Liver (tissue), 9 donors: Measurements from ENCODE around the gene CDH15. TPM values are rescaled to one million over a fixed set of nuclear protein-coding genes. Genes with fewer than 3 reads are reported as not detected.

Source experiments
- DNase-seq: peaks from one replicate; pipeline ENCODE4 v3.0.0-alpha.2; 2017; ENCODE audit warnings: low spot score
- H3K27ac ChIP-seq, 2 donors: one replicate each; pipeline ENCODE4 v1.7.0; 2013; ENCODE audit warnings: inconsistent platforms in 2 of 2, low read length in 2 of 2, control low read depth in 1 of 2, low read depth in 1 of 2, mild to moderate bottlenecking in 1 of 2
- H3K27me3 ChIP-seq, 4 donors: one replicate each; pipeline versions ENCODE4 v1.6.1 to v1.7.0; 2013; ENCODE audit warnings: low read length in 3 of 4, inconsistent platforms in 1 of 4, mild to moderate bottlenecking in 1 of 4, moderate library complexity in 1 of 4; ENCODE audit not compliant: control insufficient read depth in 4 of 4, insufficient read depth in 4 of 4
- H3K36me3 ChIP-seq, 4 donors: one replicate each; pipeline versions ENCODE4 v1.6.1 to v1.7.0; 2013; ENCODE audit warnings: low read length in 3 of 4, mild to moderate bottlenecking in 3 of 4, low read depth in 1 of 4, moderate library complexity in 1 of 4; ENCODE audit not compliant: control insufficient read depth in 4 of 4, insufficient read depth in 3 of 4
- H3K4me1 ChIP-seq, 4 donors: one replicate each; pipeline versions ENCODE4 v1.6.1 to v1.7.0; 2013; ENCODE audit warnings: low read length in 3 of 4, mild to moderate bottlenecking in 3 of 4, moderate library complexity in 1 of 4; ENCODE audit not compliant: control insufficient read depth in 4 of 4, insufficient read depth in 4 of 4
- H3K4me3 ChIP-seq, 3 donors: one replicate each; pipeline versions ENCODE4 v1.6.1 to v1.7.0; 2013; ENCODE audit warnings: low read length in 3 of 3, control low read depth in 1 of 3, low read depth in 1 of 3, mild to moderate bottlenecking in 1 of 3
- H3K9ac ChIP-seq, 2 donors: one replicate each; pipeline ENCODE4 v1.7.0; 2013; ENCODE audit warnings: low read length in 2 of 2, mild to moderate bottlenecking in 2 of 2, moderate library complexity in 2 of 2, control low read depth in 1 of 2, low read depth in 1 of 2
- H3K9me3 ChIP-seq, 4 donors: one replicate each; pipeline versions ENCODE4 v1.6.1 to v1.7.0; 2013; ENCODE audit warnings: low read length in 3 of 4; ENCODE audit not compliant: control insufficient read depth in 4 of 4
- CTCF ChIP-seq: fragments of 150-350 bp; IDR thresholded peaks from 2 replicates; pipeline ENCODE4 v1.5.1; 2017; ENCODE audit warnings: improper control_type of control experiment, low read depth, low read length; ENCODE audit not compliant: missing input control
- EGR1 ChIP-seq, 2 donors: IDR thresholded peaks; 2 replicates each; pipeline ENCODE4 v1.6.1; 2016 to 2018; ENCODE audit warnings: antibody characterized with exemption in 2 of 2, low read depth in 2 of 2
- FOXA1 ChIP-seq: IDR thresholded peaks from 2 replicates; pipeline ENCODE4 v1.6.1; 2016; ENCODE audit warnings: antibody characterized with exemption
- FOXA2 ChIP-seq: IDR thresholded peaks from 2 replicates; pipeline ENCODE4 v1.6.1; 2016; ENCODE audit warnings: antibody characterized with exemption
- GABPA ChIP-seq, 2 donors: IDR thresholded peaks in 1 of 2; conservative IDR thresholded peaks in 1 of 2; 2 replicates each; pipeline ENCODE4 v1.6.1; 2016; ENCODE audit warnings: antibody characterized with exemption in 2 of 2, mild to moderate bottlenecking in 1 of 2, moderate library complexity in 1 of 2
- HNF4A ChIP-seq, 2 donors: conservative IDR thresholded peaks; 2 replicates each; pipeline ENCODE4 v1.6.1; 2016; ENCODE audit warnings: antibody characterized with exemption in 2 of 2, mild to moderate bottlenecking in 2 of 2
- HNF4G ChIP-seq: IDR thresholded peaks from 2 replicates; pipeline ENCODE4 v1.6.1; 2016; ENCODE audit warnings: antibody characterized with exemption
- JUND ChIP-seq, 2 donors: IDR thresholded peaks; 2 replicates each; pipeline ENCODE4 v1.6.1; 2016; ENCODE audit warnings: antibody characterized with exemption in 2 of 2
- MAX ChIP-seq: IDR thresholded peaks from 2 replicates; pipeline ENCODE4 v1.6.1; 2016; ENCODE audit warnings: antibody characterized with exemption
- NR2F2 ChIP-seq: IDR thresholded peaks from 2 replicates; pipeline ENCODE4 v1.6.1; 2016; ENCODE audit warnings: antibody characterized with exemption
- RAD21 ChIP-seq, 2 donors: IDR thresholded peaks; 2 replicates each; pipeline ENCODE4 v1.6.1; 2016; ENCODE audit warnings: antibody characterized with exemption in 2 of 2, mild to moderate bottlenecking in 2 of 2
- REST ChIP-seq: IDR thresholded peaks from 2 replicates; pipeline ENCODE4 v1.6.1; 2016; ENCODE audit warnings: antibody characterized with exemption, mild to moderate bottlenecking
- RXRA ChIP-seq, 2 donors: IDR thresholded peaks; 2 replicates each; pipeline ENCODE4 v1.6.1; 2017 to 2018; ENCODE audit warnings: antibody characterized with exemption in 2 of 2, mild to moderate bottlenecking in 1 of 2
- SP1 ChIP-seq: IDR thresholded peaks from 2 replicates; pipeline ENCODE4 v1.6.1; 2018; ENCODE audit warnings: antibody characterized with exemption, mild to moderate bottlenecking
- TAF1 ChIP-seq: conservative IDR thresholded peaks from 2 replicates; pipeline ENCODE4 v1.6.1; 2016; ENCODE audit warnings: antibody characterized with exemption, mild to moderate bottlenecking
- YY1 ChIP-seq: IDR thresholded peaks from 2 replicates; pipeline ENCODE4 v1.6.1; 2016; ENCODE audit warnings: antibody characterized with exemption, mild to moderate bottlenecking
- ZBTB33 ChIP-seq: IDR thresholded peaks from 2 replicates; pipeline ENCODE4 v1.6.1; 2016; ENCODE audit warnings: antibody characterized with exemption
- WGBS: extraction: QIAGEN DNeasy Blood & Tissue Kit; methylation state at CpG from one replicate; pipeline ENCODE4 v1.1.7; 2013; 5-methylcytosine and 5-hydroxymethylcytosine counted together
- polyA plus RNA-seq, 2 donors: library from polyadenylated mRNA; stranded (reverse) in 1 of 2; unstranded in 1 of 2; fragments of 200-250 nt in 1 of 2; fragments of >200 nt in 1 of 2; fragmentation: Nextera tagmentation in 1 of 2; extraction: Ambion mirVana in 1 of 2; gene quantifications; one replicate each; pipeline versions ENCODE4 v1.2.1 to v1.2.3, GENCODE V29; 2013 to 2015
- total RNA-seq, 2 donors: library from RNA; depleted of rRNA; stranded (reverse); fragments of >200 nt; gene quantifications; one replicate each; pipeline ENCODE4 v1.2.3, GENCODE V29; 2014
- TF ChIP-seq, protein P1 (sequence below): IDR thresholded peaks from 2 replicates; pipeline ENCODE4 v1.6.1; 2016; ENCODE audit warnings: antibody characterized with exemption
- donor health status: healthy.
- donor health status: healthy.
- donor health status: healthy.
- donor health status: healthy.
- donor health status: healthy.

The CDH15 gene
- total and polyA plus RNA-seq, 4 donors: 0.12 TPM; not detected in 3

GRCh38 chr16:89132194-89133005, 39.1 kb upstream of the CDH15 start:
- Histone ChIP-seq H3K9ac (no peak overlapping the region), H3K27me3 (no peaks in the 10 kb centered on the region), H3K9me3 (no peaks in the 10 kb centered on the region), H3K4me3 (no peak overlapping the region), H3K4me1 (no peaks in the 10 kb centered on the region), H3K36me3 (peaks cover 3 to 24% (median 14%) of the 10 kb centered on the region in 4 donors), H3K27ac (no peak overlapping the region)
- no peak for DNase-seq
- 98% methylated on average over 22 of the region's 22 CpGs for WGBS
- TF ChIP-seq CTCF (no peak), REST (no peak), RXRA (IDR thresholded peaks at IDR 0.05) (no peak), FOXA2 (no peak), NR2F2 (no peak), GABPA (IDR thresholded peaks at IDR 0.05 in 1 of 2, conservative IDR thresholded peaks at IDR 0.05 in 1 of 2) (no peak), MAX (no peak), RAD21 (IDR thresholded peaks at IDR 0.05) (no peak), HNF4A (conservative IDR thresholded peaks at IDR 0.05) (no peak), FOXA1 (no peak), SP1 (no peak), EGR1 (IDR thresholded peaks at IDR 0.05; ENCODE audit: low read depth in 2 of 2) (no peak), HNF4G (no peak), YY1 (no peak), ZBTB33 (no peak), JUND (IDR thresholded peaks at IDR 0.05) (no peak), TAF1 (no peak)
- TF ChIP-seq, protein P1, sequence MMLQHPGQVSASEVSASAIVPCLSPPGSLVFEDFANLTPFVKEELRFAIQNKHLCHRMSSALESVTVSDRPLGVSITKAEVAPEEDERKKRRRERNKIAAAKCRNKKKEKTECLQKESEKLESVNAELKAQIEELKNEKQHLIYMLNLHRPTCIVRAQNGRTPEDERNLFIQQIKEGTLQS: no peak
